NCI-H1436 (cell line): Measurements from ENCODE around the gene ARMH3.
"Not testable (repeated sequence)": the region's sequence is repeated elsewhere in the genome, so short reads cannot be mapped to it uniquely, and the experiment has no call there.

ENCODE experiments used
- DNase-seq: peaks from one replicate; lab custom pipeline; 2025; lab: John Stamatoyannopoulos, UW

Gene ARMH3

GRCh38 chr10:101980677-101981076 lies 75.3 kb downstream of the ARMH3 start:
- DNase-seq: not testable (repeated sequence)

GRCh38 chr10:101974091-101974971 lies 81.6 kb downstream of the ARMH3 start:
- no peak for DNase-seq

GRCh38 chr10:101972761-101973160 lies 83.2 kb downstream of the ARMH3 start:
- no peak for DNase-seq

- DNase-seq: no peak
Measured at GRCh38 chr10:101969412-101969922, 86.5 kb downstream of the ARMH3 start.

GRCh38 chr10:101968940-101969321 lies 87.0 kb downstream of the ARMH3 start:
- DNase-seq: no peak

GRCh38 chr10:101968286-101968939 lies 87.6 kb downstream of the ARMH3 start:
- DNase-seq: no peak

GRCh38 chr10:101967713-101968112 lies 88.3 kb downstream of the ARMH3 start:
- DNase-seq: no peak

- no peak for DNase-seq
Measured at GRCh38 chr10:101967119-101967518, 88.9 kb downstream of the ARMH3 start.

- DNase-seq: no peak
Measured at GRCh38 chr10:101965075-101965765, 90.8 kb downstream of the ARMH3 start.

- no peak for DNase-seq
Measured at GRCh38 chr10:101961591-101962498, 94.1 kb downstream of the ARMH3 start.

- DNase-seq: no peak
Measured at GRCh38 chr10:101960879-101961395, 95.0 kb downstream of the ARMH3 start.

GRCh38 chr10:101959346-101959916 lies 96.5 kb downstream of the ARMH3 start:
- no peak for DNase-seq

- DNase-seq: no peak
Measured at GRCh38 chr10:101958691-101959090, 97.3 kb downstream of the ARMH3 start.

GRCh38 chr10:101956898-101957297 lies 99.1 kb downstream of the ARMH3 start:
- no peak for DNase-seq

- no peak for DNase-seq
Measured at GRCh38 chr10:101956117-101956516, 99.9 kb downstream of the ARMH3 start.

- no peak for DNase-seq
Measured at GRCh38 chr10:101952191-101952590, 103.8 kb downstream of the ARMH3 start.

- no peak for DNase-seq
Measured at GRCh38 chr10:101950213-101950612, 105.8 kb downstream of the ARMH3 start.

GRCh38 chr10:101941871-101942270 lies 114.1 kb downstream of the ARMH3 start:
- no peak for DNase-seq

- DNase-seq: no peak
Measured at GRCh38 chr10:101940916-101941315, 115.1 kb downstream of the ARMH3 start.

GRCh38 chr10:101939729-101940128 lies 116.2 kb downstream of the ARMH3 start:
- no peak for DNase-seq
